ENCODE data around the gene PCED1B. TPM values are rescaled to one million over a fixed set of nuclear protein-coding genes. Genes with fewer than 3 reads are reported as not detected.

The PCED1B gene
- polyA plus RNA-seq, 3 donors from 2014 or later: 3.2 to 26.4 (median 7.4) TPM

DNA sequence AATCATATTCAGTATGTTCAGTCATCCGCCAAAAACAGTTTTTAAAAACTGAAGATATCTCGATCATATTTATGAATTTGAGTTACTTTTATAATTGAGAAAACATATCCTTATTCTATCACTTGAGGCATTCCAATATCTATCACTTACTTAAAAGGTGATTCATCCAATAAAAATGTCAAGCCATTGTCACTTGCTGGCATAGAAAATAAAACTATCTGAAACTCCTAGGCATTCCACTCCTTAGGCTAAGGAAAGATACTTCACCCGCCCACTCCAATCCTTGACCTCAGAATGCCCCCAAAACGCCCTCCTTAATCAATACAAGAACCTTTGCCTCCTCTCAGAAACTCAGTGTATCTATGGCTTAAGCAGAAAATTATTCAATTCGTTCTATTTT, 51.6 kb downstream of the PCED1B start:
- H3K36me3 Mint-ChIP-seq: peaks cover 19 to 24% (median 21%) of the 10 kb centered on the region in 3 donors
- H3K4me1 Mint-ChIP-seq: no peaks in the 10 kb centered on the region
- no peaks in the 10 kb centered on the region for H3K27me3 Mint-ChIP-seq (ENCODE audit: low read depth in 3 of 3)
- no peak overlapping the region for H3K4me3 Mint-ChIP-seq
- H3K27ac Mint-ChIP-seq: no peak overlapping the region
- no peak for DNase-seq
- H3K9me3 Mint-ChIP-seq: no peaks in the 10 kb centered on the region

DNA sequence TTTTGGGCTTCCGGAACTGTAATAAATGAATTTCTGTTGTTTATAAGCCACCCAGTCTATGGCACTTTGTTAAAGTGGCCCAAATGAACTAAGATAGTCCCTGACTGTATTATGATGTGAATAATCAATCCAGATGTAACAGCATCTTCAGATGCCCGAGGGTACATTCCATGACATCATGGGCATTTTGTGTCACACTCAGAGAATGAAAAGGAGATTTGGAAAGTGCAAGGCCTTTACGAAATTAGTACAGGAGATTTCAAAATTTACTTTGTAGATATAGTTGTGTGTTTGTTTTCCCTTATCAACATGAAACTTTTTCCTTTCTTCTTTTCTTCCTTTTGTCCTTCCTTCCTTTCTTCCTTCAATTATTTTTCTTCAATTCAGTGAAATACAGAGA, 54.6 kb downstream of the PCED1B start:
- peaks cover 18 to 26% (median 24%) of the 10 kb centered on the region in 3 donors for H3K36me3 Mint-ChIP-seq

GRCh38 chr12:47135578-47135977, 56.2 kb downstream of the PCED1B start:
- Mint-ChIP-seq H3K27ac (no peak overlapping the region), H3K27me3 (ENCODE audit: low read depth in 3 of 3) (no peaks in the 10 kb centered on the region), H3K4me3 (no peak overlapping the region), H3K4me1 (peaks cover 0 to 6% of the 10 kb centered on the region in 2 donors), H3K36me3 (peaks cover 24 to 36% (median 35%) of the 10 kb centered on the region in 3 donors), H3K9me3 (no peaks in the 10 kb centered on the region)
- no peak for DNase-seq

More for the DNA sequence above, 54.6 kb downstream of the PCED1B start:
- peak overlapping the region in 1 of 6 donors; percentile 72 for H3K27ac Mint-ChIP-seq
- H3K4me3 Mint-ChIP-seq: no peak overlapping the region
- no peaks in the 10 kb centered on the region for H3K27me3 Mint-ChIP-seq (ENCODE audit: low read depth in 3 of 3)
- peaks cover 0 to 1% of the 10 kb centered on the region in 2 donors for H3K4me1 Mint-ChIP-seq
- no peaks in the 10 kb centered on the region for H3K9me3 Mint-ChIP-seq
- no peak for DNase-seq

DNA sequence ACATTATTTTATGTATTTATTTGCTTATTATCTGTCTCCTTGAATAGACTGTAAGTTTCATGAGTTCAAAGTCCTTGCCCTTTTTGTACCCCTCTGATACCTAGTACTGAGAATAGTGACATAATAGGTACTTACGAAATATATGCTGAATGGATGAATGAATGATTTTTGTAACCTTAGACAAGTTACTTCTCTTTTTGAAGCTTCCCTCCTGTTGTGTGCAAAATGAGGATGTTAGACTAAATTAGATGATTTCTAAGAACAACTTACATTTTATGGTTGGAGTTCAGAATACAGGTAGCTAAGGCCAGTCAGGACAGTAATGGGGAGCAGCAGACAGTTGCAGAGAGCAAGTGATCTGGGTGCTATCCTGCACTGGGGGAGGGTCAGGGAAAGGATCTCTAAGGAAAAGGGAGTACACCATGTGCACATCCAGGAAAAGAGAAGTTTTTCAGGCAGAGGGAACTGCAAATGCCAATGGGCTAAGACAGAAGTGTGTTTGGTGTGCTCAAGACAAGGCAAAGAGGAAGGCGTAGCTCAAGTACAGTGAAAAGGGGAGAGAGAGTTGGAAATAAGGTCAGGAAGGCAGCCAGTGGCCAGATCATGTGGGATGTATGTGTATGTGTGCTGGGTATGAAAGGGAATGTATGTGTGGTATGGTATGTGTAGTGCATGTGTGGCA, 59.7 kb downstream of the PCED1B start:
- no peak for DNase-seq
- Mint-ChIP-seq H3K9me3 (no peaks in the 10 kb centered on the region), H3K4me3 (no peak overlapping the region), H3K27me3 (ENCODE audit: low read depth in 3 of 3) (no peaks in the 10 kb centered on the region), H3K27ac (no peak overlapping the region), H3K4me1 (peaks cover 2 to 7% of the 10 kb centered on the region in 2 donors), H3K36me3 (peaks cover 28 to 46% (median 36%) of the 10 kb centered on the region in 3 donors)

GRCh38 chr12:47141459-47141858, 62.0 kb downstream of the PCED1B start:
- H3K4me1 Mint-ChIP-seq: peaks cover 13 to 30% of the 10 kb centered on the region in 2 donors
- H3K27me3 Mint-ChIP-seq (ENCODE audit: low read depth in 3 of 3): no peaks in the 10 kb centered on the region
- no peak overlapping the region for H3K4me3 Mint-ChIP-seq
- H3K27ac Mint-ChIP-seq: no peak overlapping the region
- peaks cover 14 to 43% (median 30%) of the 10 kb centered on the region in 3 donors for H3K36me3 Mint-ChIP-seq
- no peaks in the 10 kb centered on the region for H3K9me3 Mint-ChIP-seq
- DNase-seq: no peak

DNA sequence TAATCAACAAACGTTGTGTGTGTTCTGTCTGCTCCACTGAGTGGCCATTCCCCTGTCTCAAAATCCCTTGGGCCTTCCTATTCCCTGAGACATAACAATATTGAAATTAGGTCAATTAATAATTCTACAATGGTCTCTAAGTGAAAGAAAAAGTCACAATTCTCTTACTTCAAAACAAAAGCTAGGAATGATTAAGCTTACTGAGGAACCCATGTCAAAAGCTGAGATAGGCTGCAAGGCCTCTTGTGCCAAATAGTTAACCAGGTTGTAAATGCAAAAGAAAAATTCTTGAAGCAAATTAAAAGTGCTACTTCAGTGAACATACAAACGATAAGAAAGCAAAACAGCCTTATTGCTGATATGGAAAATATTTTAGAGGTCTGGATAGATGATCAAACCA, 65.3 kb downstream of the PCED1B start:
- Mint-ChIP-seq H3K36me3 (peaks cover 9 to 33% (median 29%) of the 10 kb centered on the region in 3 donors), H3K9me3 (no peaks in the 10 kb centered on the region), H3K4me3 (no peak overlapping the region), H3K4me1 (peaks cover 23 to 41% of the 10 kb centered on the region in 2 donors), H3K27ac (peak overlapping the region in 3 of 6 donors; percentile 4 to 66 (median 45)), H3K27me3 (ENCODE audit: low read depth in 3 of 3) (no peaks in the 10 kb centered on the region)
- DNase-seq: no peak

DNA sequence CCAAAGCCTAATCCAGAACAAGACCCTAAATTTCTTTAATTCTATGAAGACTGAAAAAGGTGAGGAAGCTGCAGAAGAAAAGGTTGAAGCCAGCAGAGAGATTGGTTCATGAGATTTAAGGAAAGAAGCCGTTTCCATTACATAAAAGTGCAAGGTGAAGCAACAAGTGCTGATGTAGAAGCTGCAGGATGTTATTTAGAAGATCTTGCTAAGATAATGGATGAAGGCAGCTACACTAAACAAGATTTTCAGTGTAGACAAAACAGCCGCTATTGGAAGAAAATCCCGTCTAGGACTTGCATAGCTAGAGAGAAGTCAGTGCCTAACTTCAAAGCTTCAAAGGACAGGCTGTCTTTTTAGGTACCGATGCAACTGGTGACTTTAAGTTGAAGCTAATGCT, 65.8 kb downstream of the PCED1B start:
- DNase-seq: no peak
- Mint-ChIP-seq H3K27ac (peak overlapping the region in 3 of 6 donors; percentile 4 to 66 (median 45)), H3K36me3 (peaks cover 9 to 33% (median 29%) of the 10 kb centered on the region in 3 donors), H3K9me3 (no peaks in the 10 kb centered on the region), H3K4me3 (no peak overlapping the region), H3K4me1 (peaks cover 23 to 41% of the 10 kb centered on the region in 2 donors), H3K27me3 (ENCODE audit: low read depth in 3 of 3) (no peaks in the 10 kb centered on the region)

- Mint-ChIP-seq H3K27ac (no peak overlapping the region), H3K4me1 (peaks cover 23 to 41% of the 10 kb centered on the region in 2 donors), H3K36me3 (peaks cover 9 to 36% (median 31%) of the 10 kb centered on the region in 3 donors), H3K4me3 (no peak overlapping the region), H3K9me3 (no peaks in the 10 kb centered on the region), H3K27me3 (ENCODE audit: low read depth in 3 of 3) (no peaks in the 10 kb centered on the region)
- no peak for DNase-seq
Observed at GRCh38 chr12:47147739-47148138, 68.3 kb downstream of the PCED1B start.

DNA sequence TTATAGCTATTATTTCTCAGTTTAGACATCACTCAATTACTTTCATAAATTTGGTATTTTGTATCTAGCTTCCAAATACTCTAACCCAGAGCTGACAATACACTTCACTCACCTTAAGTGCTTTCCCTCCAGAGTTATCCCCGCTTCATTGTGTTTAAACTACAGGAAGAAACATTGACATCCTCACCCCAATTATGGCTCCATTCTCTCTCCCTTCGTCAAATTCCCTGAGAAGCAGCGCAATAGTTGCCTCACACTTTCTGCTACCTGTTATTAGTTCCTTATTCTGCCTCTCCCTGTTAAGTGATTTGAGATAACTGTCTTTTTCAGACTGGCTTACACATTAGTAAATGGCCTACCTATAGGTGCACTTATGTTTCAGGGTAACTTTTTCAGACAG, 69.7 kb downstream of the PCED1B start:
- H3K4me1 Mint-ChIP-seq: peaks cover 24 to 40% of the 10 kb centered on the region in 2 donors

GRCh38 chr12:47152095-47152494, 72.7 kb downstream of the PCED1B start:
- Mint-ChIP-seq H3K27ac (no peak overlapping the region), H3K9me3 (no peaks in the 10 kb centered on the region), H3K4me3 (no peak overlapping the region), H3K36me3 (peaks cover 9 to 23% (median 23%) of the 10 kb centered on the region in 3 donors), H3K27me3 (ENCODE audit: low read depth in 3 of 3) (no peaks in the 10 kb centered on the region), H3K4me1 (peaks cover 26 to 31% of the 10 kb centered on the region in 2 donors)
- DNase-seq: no peak

More for the DNA sequence above, 69.7 kb downstream of the PCED1B start:
- Mint-ChIP-seq H3K36me3 (peaks cover 9 to 34% (median 31%) of the 10 kb centered on the region in 3 donors), H3K9me3 (no peaks in the 10 kb centered on the region), H3K4me3 (no peak overlapping the region), H3K27ac (peak overlapping the region in 1 of 6 donors; percentile 47), H3K27me3 (ENCODE audit: low read depth in 3 of 3) (no peaks in the 10 kb centered on the region)
- no peak for DNase-seq

- Mint-ChIP-seq H3K4me1 (peaks cover 20 to 24% of the 10 kb centered on the region in 2 donors), H3K36me3 (peaks cover 4 to 20% (median 13%) of the 10 kb centered on the region in 3 donors), H3K4me3 (no peak overlapping the region), H3K9me3 (no peaks in the 10 kb centered on the region), H3K27me3 (ENCODE audit: low read depth in 3 of 3) (no peaks in the 10 kb centered on the region), H3K27ac (peak overlapping the region in 2 of 6 donors; percentile 19 to 26)
- DNase-seq: no peak
Observed at GRCh38 chr12:47155457-47156166, 76.2 kb downstream of the PCED1B start.

- no peak overlapping the region for H3K4me3 Mint-ChIP-seq
- DNase-seq: no peak
Observed at GRCh38 chr12:47156167-47156736, 76.8 kb downstream of the PCED1B start.

GRCh38 chr12:47158792-47159191, 79.4 kb downstream of the PCED1B start:
- Mint-ChIP-seq H3K4me1 (peaks cover 23 to 30% of the 10 kb centered on the region in 2 donors), H3K27ac (no peak overlapping the region), H3K4me3 (no peak overlapping the region), H3K36me3 (peaks cover 11 to 32% (median 30%) of the 10 kb centered on the region in 3 donors), H3K9me3 (no peaks in the 10 kb centered on the region), H3K27me3 (ENCODE audit: low read depth in 3 of 3) (no peaks in the 10 kb centered on the region)
- no peak for DNase-seq

More at GRCh38 chr12:47156167-47156736, 76.8 kb downstream of the PCED1B start:
- Mint-ChIP-seq H3K36me3 (peaks cover 3 to 25% (median 17%) of the 10 kb centered on the region in 3 donors), H3K27me3 (ENCODE audit: low read depth in 3 of 3) (no peaks in the 10 kb centered on the region), H3K4me1 (peaks cover 20 to 24% of the 10 kb centered on the region in 2 donors), H3K27ac (peak overlapping the region in 5 of 6 donors; percentile 2 to 81 (median 49)), H3K9me3 (no peaks in the 10 kb centered on the region)

DNA sequence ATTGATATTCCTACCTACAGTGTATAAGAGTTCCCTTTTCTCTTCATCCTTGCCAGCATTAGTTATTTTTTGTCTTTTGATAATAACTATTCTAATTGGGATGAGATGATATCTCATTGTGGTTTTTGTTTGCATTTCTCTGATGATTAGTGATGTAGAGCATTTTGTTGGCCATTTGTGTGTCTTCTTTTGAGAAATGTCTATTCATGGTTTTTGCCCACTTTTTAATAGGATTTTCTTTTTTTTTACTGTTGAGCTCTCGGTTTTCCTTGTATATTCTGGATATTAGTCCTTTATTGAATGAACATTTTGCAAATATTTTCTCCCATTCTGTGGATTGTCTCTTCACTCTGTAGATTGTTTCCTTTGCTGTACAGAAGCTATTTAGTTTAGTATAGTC, 79.9 kb downstream of the PCED1B start:
- H3K4me1 Mint-ChIP-seq: peaks cover 22 to 33% of the 10 kb centered on the region in 2 donors
- no peak for DNase-seq
- H3K9me3 Mint-ChIP-seq: no peaks in the 10 kb centered on the region
- H3K27ac Mint-ChIP-seq: no peak overlapping the region
- H3K4me3 Mint-ChIP-seq: no peak overlapping the region
- H3K27me3 Mint-ChIP-seq (ENCODE audit: low read depth in 3 of 3): no peaks in the 10 kb centered on the region
- peaks cover 11 to 36% (median 33%) of the 10 kb centered on the region in 3 donors for H3K36me3 Mint-ChIP-seq
